T-helper 1 cell treated with Interleukin-12 subunit alpha and Interleukin-12 subunit beta and Interleukin-4 antibody, amounts not matched to agents 30 μg/mL and 1 μg/mL, for 36 hours (primary cell): ENCODE results near the gene SPA17.
A peak's percentile ranks its signal among the peaks of the same experiment; 100 is the strongest.

Experiments
- H3K27ac Mint-ChIP-seq: one replicate; pipeline ENCODE4 v1.8.0; 2021; ENCODE audit warnings: mild to moderate bottlenecking, mixed read lengths
- H3K27me3 Mint-ChIP-seq: one replicate; pipeline ENCODE4 v1.8.0; 2021; ENCODE audit warnings: low read depth, mixed read lengths
- H3K36me3 Mint-ChIP-seq: one replicate; pipeline ENCODE4 v1.8.0; 2021; ENCODE audit warnings: low read depth, mixed read lengths
- H3K4me1 Mint-ChIP-seq: one replicate; pipeline ENCODE4 v1.8.0; 2021; ENCODE audit warnings: low read depth, mixed read lengths
- H3K4me3 Mint-ChIP-seq: one replicate; pipeline ENCODE4 v1.8.0; 2021; ENCODE audit warnings: mild to moderate bottlenecking, moderate library complexity, mixed read lengths
- H3K9me3 Mint-ChIP-seq: one replicate; pipeline ENCODE4 v1.8.0; 2021; ENCODE audit warnings: mixed read lengths

Gene SPA17

DNA sequence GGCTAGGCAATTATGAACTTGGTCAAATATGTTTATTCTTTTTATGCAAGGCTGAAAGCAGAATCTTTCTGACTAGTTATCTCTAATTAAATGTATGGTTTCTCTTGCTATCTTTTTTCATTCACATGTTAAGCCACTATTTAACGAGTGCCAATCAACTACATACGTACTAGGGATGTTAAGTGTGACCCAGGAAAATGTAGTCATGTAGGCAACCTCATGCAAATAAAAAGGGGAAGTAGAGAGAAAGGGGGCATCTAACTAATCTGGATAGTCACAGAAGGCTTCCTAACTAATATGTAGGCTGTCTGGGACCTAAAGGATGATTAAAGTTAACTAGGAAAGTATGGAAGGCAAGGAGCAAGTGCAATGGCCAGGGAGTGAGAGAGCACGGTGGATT is 27.6 kb upstream of the SPA17 start:
- Mint-ChIP-seq H3K27ac (no peak overlapping the region), H3K4me3 (no peak overlapping the region), H3K27me3 (no peaks in the 10 kb centered on the region), H3K9me3 (no peaks in the 10 kb centered on the region), H3K4me1 (no peaks in the 10 kb centered on the region), H3K36me3 (peaks cover under 1% of the 10 kb centered on the region)

DNA sequence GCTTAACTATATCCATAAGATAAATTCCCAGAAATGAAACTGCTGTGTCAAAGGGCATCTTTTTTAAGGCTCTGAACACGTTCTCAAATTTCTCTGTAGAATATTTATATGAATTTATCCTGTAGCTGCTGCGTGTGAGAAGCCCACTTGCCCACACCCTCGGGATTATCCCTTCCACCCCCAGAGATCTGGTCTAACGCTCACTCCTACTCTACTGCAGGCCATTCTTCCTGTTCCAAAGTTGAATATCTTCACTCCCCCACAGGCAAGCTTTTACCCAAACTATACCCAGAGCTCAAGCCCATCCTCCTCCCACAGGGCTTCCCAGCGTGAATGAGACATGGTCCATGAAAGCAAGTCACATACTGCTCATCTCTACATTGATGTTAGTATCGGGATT is 25.1 kb upstream of the SPA17 start:
- no peak overlapping the region for H3K4me3 Mint-ChIP-seq
- H3K27me3 Mint-ChIP-seq, result no peaks in the 10 kb centered on the region
- no peaks in the 10 kb centered on the region for H3K4me1 Mint-ChIP-seq
- H3K27ac Mint-ChIP-seq, result no peak overlapping the region
- H3K36me3 Mint-ChIP-seq, result no peaks in the 10 kb centered on the region
- H3K9me3 Mint-ChIP-seq, result no peaks in the 10 kb centered on the region

DNA sequence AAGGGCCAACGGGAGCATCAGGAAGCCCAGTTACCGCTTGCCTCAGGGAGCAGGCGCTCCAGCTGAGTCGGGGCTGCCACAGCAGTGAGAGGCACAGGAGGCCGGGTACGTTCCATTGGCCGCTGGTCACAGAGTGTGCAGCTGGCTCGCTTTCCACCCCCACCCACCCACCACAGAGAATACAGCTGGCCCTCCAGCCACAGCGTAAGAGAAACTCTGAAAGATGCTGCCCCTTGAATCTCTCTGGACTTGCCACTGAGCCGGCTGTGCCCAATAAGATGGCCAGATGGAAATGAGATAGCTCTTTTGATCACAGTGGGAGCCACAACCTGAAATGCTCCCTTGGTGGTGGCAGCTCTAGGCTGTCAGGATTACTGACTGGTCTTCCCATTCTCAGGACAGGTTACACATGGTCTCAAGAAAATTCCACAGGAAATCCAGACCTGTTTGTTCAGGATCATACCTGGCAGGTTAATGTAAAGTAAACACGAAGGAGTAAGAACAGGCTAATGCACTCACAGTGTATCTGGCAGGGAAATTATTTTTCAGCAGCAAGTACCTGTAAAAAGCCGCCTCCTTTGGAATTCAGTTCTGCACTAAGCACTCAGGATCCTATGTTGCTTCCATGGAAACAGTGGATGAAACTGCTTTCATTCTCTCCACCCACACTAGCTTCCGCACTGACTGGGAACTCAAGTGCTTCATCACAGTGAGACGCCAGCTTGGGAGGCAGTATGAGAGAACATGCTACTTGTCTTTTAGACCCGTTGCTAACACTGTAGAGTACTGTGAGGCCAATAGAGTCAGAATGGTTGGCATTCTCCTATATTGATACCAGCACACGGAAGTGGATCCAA is 16.7 kb upstream of the SPA17 start:
- Mint-ChIP-seq H3K27ac (no peak overlapping the region), H3K36me3 (no peaks in the 10 kb centered on the region), H3K9me3 (no peaks in the 10 kb centered on the region), H3K4me3 (no peak overlapping the region), H3K4me1 (no peaks in the 10 kb centered on the region), H3K27me3 (no peaks in the 10 kb centered on the region)

DNA sequence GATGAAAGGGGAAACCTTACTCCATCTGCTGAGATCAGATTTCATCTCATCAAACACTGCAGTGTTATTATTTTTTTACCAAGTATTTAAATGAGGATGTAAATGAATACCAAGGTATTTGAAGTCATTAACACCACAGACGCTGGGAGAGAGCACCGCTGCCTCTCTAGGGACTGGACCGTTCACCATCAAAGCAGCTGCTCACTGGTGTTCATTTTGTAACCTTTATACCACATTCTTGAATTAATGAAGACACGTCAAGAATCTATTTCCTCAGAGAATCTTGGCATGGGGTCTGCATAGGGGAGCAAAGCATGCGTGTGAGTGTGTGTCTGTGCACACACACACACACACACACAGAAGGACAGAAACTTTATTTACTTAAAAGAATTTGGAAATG is 15.8 kb upstream of the SPA17 start:
- no peaks in the 10 kb centered on the region for H3K27me3 Mint-ChIP-seq
- H3K27ac Mint-ChIP-seq, result no peak overlapping the region
- no peaks in the 10 kb centered on the region for H3K36me3 Mint-ChIP-seq
- no peaks in the 10 kb centered on the region for H3K4me1 Mint-ChIP-seq
- H3K9me3 Mint-ChIP-seq, result no peaks in the 10 kb centered on the region
- H3K4me3 Mint-ChIP-seq, result no peak overlapping the region

DNA sequence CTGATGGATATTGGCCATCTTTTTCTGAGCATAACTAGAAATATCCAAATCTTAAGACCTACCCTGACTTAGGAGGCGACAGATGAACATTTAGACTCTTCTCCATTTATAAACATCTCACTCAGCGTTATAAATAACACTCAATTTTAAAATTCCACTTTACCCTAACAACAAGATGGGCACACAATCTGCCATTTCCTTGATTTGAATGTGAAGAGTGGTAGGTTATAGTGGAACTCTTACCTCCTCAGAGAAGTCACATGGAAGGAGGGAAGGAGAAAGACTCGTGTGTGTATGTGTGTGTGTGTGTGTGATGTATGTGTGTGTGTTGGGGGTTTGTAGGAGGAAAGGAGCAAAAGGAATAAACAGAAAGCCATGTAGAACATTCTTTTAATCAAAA is 15.2 kb upstream of the SPA17 start:
- Mint-ChIP-seq H3K9me3 (no peaks in the 10 kb centered on the region), H3K4me1 (no peaks in the 10 kb centered on the region), H3K27me3 (no peaks in the 10 kb centered on the region), H3K36me3 (no peaks in the 10 kb centered on the region), H3K4me3 (no peak overlapping the region), H3K27ac (no peak overlapping the region)

DNA sequence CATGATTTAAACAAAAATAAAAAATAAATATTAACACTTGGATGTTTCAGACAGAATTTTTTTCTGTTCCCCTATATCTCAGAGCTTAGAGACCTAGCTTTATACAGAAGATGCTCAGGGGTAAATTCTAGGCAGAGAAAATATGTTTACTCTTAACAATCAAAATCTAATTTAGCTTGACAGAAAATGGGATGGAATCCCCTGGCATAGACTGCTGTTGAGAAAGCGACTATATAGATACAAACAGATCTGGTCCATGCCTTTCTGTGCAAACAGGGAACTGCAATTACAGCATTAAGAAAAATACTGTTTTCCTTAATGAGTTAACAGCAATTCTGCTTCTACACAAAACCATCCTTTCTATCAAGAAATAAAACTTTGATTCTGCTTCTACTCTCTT is 14.7 kb upstream of the SPA17 start:
- H3K4me1 Mint-ChIP-seq, result no peaks in the 10 kb centered on the region

DNA sequence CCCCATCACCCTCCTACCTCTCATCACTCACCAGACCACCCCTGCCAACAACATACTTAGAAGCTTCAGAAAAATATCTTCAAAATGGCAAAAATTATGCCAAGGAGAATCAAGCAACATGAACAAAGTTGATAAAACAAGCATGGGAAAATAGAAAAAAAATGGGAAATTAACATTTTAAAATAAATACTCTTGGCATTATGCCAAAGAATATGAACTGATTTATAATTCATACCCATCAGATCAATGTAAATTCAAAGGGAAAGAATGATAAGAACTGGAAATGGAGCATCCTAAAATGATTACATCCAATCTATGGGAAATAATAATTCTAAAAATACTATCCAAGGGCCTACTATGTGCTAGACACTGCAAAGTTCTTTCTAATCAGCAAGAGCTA is 12.2 kb upstream of the SPA17 start:
- H3K27ac Mint-ChIP-seq, result no peak overlapping the region
- no peaks in the 10 kb centered on the region for H3K36me3 Mint-ChIP-seq
- no peaks in the 10 kb centered on the region for H3K27me3 Mint-ChIP-seq
- no peaks in the 10 kb centered on the region for H3K4me1 Mint-ChIP-seq
- H3K4me3 Mint-ChIP-seq, result no peak overlapping the region
- no peaks in the 10 kb centered on the region for H3K9me3 Mint-ChIP-seq

More for the DNA sequence above, 14.7 kb upstream of the SPA17 start:
- H3K36me3 Mint-ChIP-seq, result no peaks in the 10 kb centered on the region
- H3K4me3 Mint-ChIP-seq, result no peak overlapping the region
- no peaks in the 10 kb centered on the region for H3K27me3 Mint-ChIP-seq
- H3K27ac Mint-ChIP-seq, result no peak overlapping the region
- no peaks in the 10 kb centered on the region for H3K9me3 Mint-ChIP-seq

DNA sequence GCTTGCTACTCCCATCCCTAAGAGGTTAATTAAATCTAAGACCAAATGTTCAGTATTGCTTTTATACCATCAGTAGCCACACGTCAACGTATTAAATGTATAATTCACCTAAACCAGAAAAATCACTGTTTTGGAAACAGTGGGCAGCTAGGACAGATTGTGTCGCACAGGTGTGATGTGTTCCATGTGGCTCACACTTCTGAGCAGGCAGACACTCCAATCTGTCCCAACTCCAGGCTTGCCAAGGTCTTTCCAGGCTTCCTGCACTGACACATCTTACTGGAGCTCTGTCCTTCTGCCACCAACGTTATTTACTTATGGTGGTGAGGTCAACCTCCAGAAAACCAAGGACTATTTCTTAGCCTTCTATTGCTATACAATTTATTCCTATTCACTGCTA is 11.6 kb upstream of the SPA17 start:
- Mint-ChIP-seq H3K4me1 (no peaks in the 10 kb centered on the region), H3K27ac (no peak overlapping the region)

DNA sequence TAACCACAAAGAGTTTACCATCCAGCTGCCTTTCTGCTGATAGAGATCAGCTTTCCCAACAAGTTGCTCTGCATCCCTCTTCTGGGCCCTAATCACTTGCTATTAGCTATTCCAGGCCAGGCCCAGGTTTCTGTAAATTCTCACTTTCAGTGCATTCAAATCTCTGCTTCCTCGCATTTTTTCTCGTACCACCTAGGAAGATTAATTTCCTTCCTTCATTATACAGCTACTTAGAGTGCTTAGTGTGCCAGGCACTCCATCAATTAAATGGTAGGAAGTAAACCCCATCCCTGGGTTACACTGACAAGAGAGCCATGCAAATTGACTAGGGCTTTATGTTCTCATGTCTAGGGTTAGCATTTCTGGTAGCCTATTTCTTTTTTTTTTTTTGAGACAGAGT is 9.8 kb upstream of the SPA17 start:
- no peaks in the 10 kb centered on the region for H3K36me3 Mint-ChIP-seq
- no peak overlapping the region for H3K27ac Mint-ChIP-seq
- no peaks in the 10 kb centered on the region for H3K9me3 Mint-ChIP-seq
- H3K4me3 Mint-ChIP-seq, result no peak overlapping the region
- H3K4me1 Mint-ChIP-seq, result no peaks in the 10 kb centered on the region
- H3K27me3 Mint-ChIP-seq, result no peaks in the 10 kb centered on the region

More for the DNA sequence above, 11.6 kb upstream of the SPA17 start:
- H3K9me3 Mint-ChIP-seq, result no peaks in the 10 kb centered on the region
- H3K36me3 Mint-ChIP-seq, result no peaks in the 10 kb centered on the region
- H3K4me3 Mint-ChIP-seq, result no peak overlapping the region
- no peaks in the 10 kb centered on the region for H3K27me3 Mint-ChIP-seq

DNA sequence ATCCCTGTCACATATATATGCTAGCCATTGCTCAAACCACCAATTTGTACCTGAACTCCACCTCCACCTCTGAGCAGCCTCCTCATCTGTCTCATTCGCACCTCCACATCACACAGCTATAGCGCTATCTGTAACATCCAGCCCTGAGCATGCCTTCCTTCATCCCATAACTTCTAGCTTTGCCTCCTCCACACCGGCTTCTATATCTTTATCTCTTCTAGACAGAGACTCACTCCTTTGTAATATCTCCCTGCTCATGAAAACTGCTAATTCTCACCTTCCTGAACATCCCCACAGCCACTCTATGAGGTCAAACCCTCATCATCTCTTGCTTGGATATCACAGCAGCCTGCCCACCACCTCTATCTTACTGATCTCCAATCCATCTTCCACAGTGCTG is 6.1 kb upstream of the SPA17 start:
- Mint-ChIP-seq H3K9me3 (no peaks in the 10 kb centered on the region), H3K27ac (no peak overlapping the region), H3K4me1 (peaks cover 12% of the 10 kb centered on the region)

DNA sequence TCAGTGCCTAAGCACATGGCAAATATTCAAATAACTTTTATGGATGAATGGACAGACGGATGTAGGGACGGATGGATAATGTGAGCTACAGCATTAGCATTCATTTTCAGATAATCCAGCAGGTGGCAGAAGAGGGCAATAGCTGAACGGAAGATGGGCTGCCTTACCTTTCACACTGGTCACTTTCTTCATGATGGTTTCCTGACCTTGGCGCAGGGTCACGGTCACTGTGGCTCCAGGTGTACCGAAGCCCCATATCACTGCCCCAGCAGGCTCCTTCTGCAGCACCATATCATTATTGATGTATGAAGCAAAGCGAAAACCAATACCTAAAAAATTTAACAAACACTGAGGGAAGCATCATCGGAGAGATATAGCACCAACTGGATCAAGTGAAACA is 4.5 kb upstream of the SPA17 start:
- Mint-ChIP-seq H3K27ac (no peak overlapping the region), H3K36me3 (peaks cover 6% of the 10 kb centered on the region), H3K4me3 (no peak overlapping the region), H3K27me3 (no peaks in the 10 kb centered on the region), H3K9me3 (no peaks in the 10 kb centered on the region), H3K4me1 (peaks cover 22% of the 10 kb centered on the region)

More for the DNA sequence above, 6.1 kb upstream of the SPA17 start:
- H3K4me3 Mint-ChIP-seq, result no peak overlapping the region
- no peaks in the 10 kb centered on the region for H3K27me3 Mint-ChIP-seq
- peaks cover 6% of the 10 kb centered on the region for H3K36me3 Mint-ChIP-seq

DNA sequence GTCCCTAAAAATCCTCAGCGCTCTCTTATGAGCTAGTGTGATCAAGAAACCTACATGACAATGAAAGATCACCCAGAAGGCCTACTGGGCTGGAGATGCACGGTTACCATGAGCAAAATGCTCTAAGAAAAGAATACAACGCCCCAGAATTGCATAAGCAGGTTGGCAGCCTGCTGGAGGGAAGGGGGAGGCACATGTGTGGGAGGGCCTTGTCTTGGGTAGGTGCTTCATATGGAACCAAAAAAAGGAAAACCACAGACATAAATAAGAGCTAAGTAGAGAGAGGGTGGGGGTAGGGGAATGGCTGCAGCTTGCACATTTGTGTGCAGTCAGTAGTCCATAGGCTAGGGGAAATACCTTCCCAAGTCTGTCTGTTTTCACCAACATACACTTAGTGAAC is 3.0 kb upstream of the SPA17 start:
- peak overlapping the region; percentile 16 for H3K27ac Mint-ChIP-seq
- no peaks in the 10 kb centered on the region for H3K9me3 Mint-ChIP-seq
- no peaks in the 10 kb centered on the region for H3K27me3 Mint-ChIP-seq

DNA sequence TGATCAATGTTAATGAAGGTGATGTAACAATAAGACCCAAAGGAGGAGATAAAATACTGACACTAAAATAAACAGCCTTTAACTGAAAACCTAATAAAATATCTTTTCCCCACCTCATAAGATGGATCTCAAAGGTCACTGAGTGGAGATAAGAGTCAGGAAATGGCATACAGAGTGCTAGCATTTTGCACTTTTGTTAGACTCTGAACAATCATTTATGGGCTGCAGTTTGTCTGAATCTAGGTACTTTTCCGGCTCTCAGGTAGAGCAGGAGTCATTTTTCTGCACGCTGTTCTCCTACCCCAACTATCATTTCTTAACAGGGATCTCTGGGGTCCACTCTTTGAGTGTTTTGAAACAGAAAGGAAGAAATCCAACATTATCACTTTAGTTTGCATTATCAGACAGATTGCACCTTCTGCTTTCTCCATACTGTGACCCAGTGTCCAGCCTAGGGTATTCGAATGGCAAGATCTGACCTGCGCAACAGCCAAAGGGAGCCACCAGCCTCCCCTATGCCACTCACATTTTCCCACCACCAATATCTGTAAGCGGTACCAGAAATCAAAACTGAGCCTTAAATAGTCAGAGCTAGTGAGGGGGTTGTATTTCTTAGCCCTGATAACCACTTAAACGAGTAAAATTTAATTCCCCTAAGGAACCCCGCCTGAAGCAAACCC is 1.0 kb upstream of the SPA17 start:
- Mint-ChIP-seq H3K4me1 (peaks cover 27% of the 10 kb centered on the region), H3K9me3 (no peaks in the 10 kb centered on the region), H3K27me3 (no peaks in the 10 kb centered on the region), H3K4me3 (peak overlapping the region; percentile 86), H3K36me3 (peaks cover 6% of the 10 kb centered on the region), H3K27ac (peak overlapping the region; percentile 80)

More for the DNA sequence above, 3.0 kb upstream of the SPA17 start:
- Mint-ChIP-seq H3K4me1 (peaks cover 27% of the 10 kb centered on the region), H3K36me3 (peaks cover 6% of the 10 kb centered on the region), H3K4me3 (peak overlapping the region; percentile 6)

DNA sequence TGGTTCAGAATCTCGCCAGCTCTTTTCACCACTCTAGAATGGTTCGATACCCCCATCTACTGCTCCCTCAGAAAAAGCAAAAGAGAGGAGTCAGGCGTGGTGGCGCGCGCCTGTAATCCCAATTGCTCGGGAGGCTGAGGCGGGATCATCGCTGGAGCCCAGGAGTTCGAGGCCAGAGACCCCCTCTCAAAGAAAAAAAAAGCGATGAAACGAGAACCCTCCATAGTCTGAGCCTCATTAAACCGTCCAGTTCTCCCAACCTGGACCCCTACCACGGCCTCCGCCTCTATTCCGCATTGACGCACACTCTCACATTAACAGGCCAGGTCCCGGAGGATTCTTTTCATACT is 439 bp downstream of the SPA17 start:
- Mint-ChIP-seq H3K36me3 (peaks cover 6% of the 10 kb centered on the region), H3K27me3 (no peaks in the 10 kb centered on the region), H3K4me3 (peak overlapping the region; percentile 86), H3K9me3 (no peaks in the 10 kb centered on the region), H3K27ac (peak overlapping the region; percentile 91), H3K4me1 (peaks cover 27% of the 10 kb centered on the region)

DNA sequence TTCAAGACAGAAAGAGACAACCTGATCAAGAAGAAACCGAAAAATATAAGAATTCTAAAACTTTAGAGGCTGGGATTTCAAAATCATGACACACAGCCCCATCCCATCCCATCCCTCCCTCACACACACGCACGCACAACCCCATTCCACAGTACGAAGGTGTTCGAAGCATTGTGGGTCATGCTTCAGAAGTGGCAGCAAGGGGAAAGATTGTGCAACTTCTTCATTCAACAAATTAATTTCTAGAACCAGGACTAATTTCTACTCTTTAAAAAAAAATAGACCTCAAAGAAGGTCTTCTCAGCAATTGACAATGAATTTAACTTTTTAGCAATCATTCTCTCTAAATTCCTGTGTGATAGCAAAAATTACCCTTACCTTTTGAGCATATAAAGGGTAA is 867 bp downstream of the SPA17 start:
- Mint-ChIP-seq H3K36me3 (peaks cover 6% of the 10 kb centered on the region), H3K4me1 (peaks cover 27% of the 10 kb centered on the region), H3K27ac (peak overlapping the region; percentile 91), H3K9me3 (no peaks in the 10 kb centered on the region), H3K27me3 (no peaks in the 10 kb centered on the region), H3K4me3 (peak overlapping the region; percentile 86)
